K562 (cell line): ENCODE results near the gene SLC15A1. TPM values are rescaled to one million over a fixed set of nuclear protein-coding genes. Genes with fewer than 3 reads are reported as not detected.

Experiments
- ATAC-seq: fragments of 200-7000 bp; cut with Tn5 transposase; 3 replicates; pipeline ENCODE4 v1.9.1; 2020; ENCODE audit warnings: moderate library complexity
- BruUV-seq: library from RNA; stranded (reverse); fragments of 400-500 nt; replicated peaks from 2 replicates; lab custom pipeline; 2021; lab: Mats Ljungman, UMichigan
- CTCF ChIA-PET: fragments of 300-600 bp; formaldehyde crosslinking; extraction: SDS; loops from one replicate; lab custom pipeline; 2021; ENCODE audit warnings: low intra/inter-chr PET ratio; lab: Yijun Ruan, JAX
- POLR2A ChIA-PET: fragments of 300-600, 350-650 bp; sonication (Branson Sonifier 250); formaldehyde crosslinking; extraction: SDS; loops from one replicate; lab custom pipeline; 2021; ENCODE audit warnings: antibody characterized with exemption, inconsistent platforms; lab: Yijun Ruan, JAX
- DNase-seq, 4 experiments: peaks; one replicate each; pipeline versions ENCODE4 v3.0.0 to v3.0.0-alpha.2; 2011 to 2018; ENCODE audit warnings: low spot score in 3 of 4, mixed read lengths in 3 of 4; ENCODE audit errors: extremely low read depth in 1 of 4
- FAIRE-seq: peaks from 2 replicates; lab custom pipeline; 2011; peaks lifted over from hg19 to GRCh38; lab: Jason Lieb, UNC
- H2AFZ ChIP-seq: 2 replicates; pipeline ENCODE4 v1.6.0; 2011; ENCODE audit warnings: low read depth, low read length, control low read depth, inconsistent platforms
- H3K27ac ChIP-seq: fragments of 200-600 bp; 3 replicates; pipeline ENCODE4 v1.8.0; 2011; ENCODE audit warnings: low read depth, mild to moderate bottlenecking, control low read depth, inconsistent platforms, low read length, moderate library complexity, mixed read lengths; ENCODE audit errors: extremely low read depth
- H3K27me3 ChIP-seq, 2 experiments: fragments of 300-600 bp in 1 of 2; 2 replicates in 1 of 2; 3 replicates in 1 of 2; pipeline versions ENCODE4 v1.6.0 to v1.8.0; 2011; ENCODE audit warnings: inconsistent platforms in 2 of 2, low read length in 2 of 2, mild to moderate bottlenecking in 1 of 2, mixed read lengths in 1 of 2, moderate library complexity in 1 of 2; ENCODE audit not compliant: control insufficient read depth in 2 of 2, insufficient read depth in 2 of 2
- H3K36me3 ChIP-seq: fragments of 300-600 bp; 3 replicates; pipeline ENCODE4 v1.8.0; 2011; ENCODE audit warnings: mild to moderate bottlenecking, low read length, inconsistent platforms; ENCODE audit not compliant: control insufficient read depth, insufficient read depth
- H3K4me1 ChIP-seq, 2 experiments: fragments of 200-600 bp in 1 of 2; replicated peaks in 1 of 2; 2 replicates in 1 of 2; 3 replicates in 1 of 2; pipeline versions ENCODE4 v1.5.1 to v1.8.0; 2011; ENCODE audit warnings: inconsistent platforms in 2 of 2, low read length in 2 of 2, mild to moderate bottlenecking in 1 of 2, mixed read lengths in 1 of 2, moderate library complexity in 1 of 2; ENCODE audit not compliant: control insufficient read depth in 2 of 2, insufficient read depth in 2 of 2
- H3K4me2 ChIP-seq: 2 replicates; pipeline ENCODE4 v1.6.1; 2011; ENCODE audit warnings: low read length, control low read depth, inconsistent platforms, mixed read lengths; ENCODE audit not compliant: insufficient read depth
- H3K4me3 ChIP-seq: fragments of 200-600 bp; sonication (generic), shearing (Covaris generic); 2 replicates; pipeline ENCODE4 v1.5.1; 2016; ENCODE audit warnings: control low read depth, inconsistent platforms
- H3K79me2 ChIP-seq: fragments of 200-600 bp; 3 replicates; pipeline ENCODE4 v1.8.0; 2011; ENCODE audit warnings: low read length, inconsistent platforms; ENCODE audit not compliant: control insufficient read depth, insufficient read depth
- H3K9ac ChIP-seq, 2 experiments: 2 replicates each; pipeline versions ENCODE4 v1.6.0 to v1.6.1; 2011; ENCODE audit warnings: low read depth in 2 of 2, low read length in 2 of 2, control low read depth in 1 of 2, inconsistent platforms in 1 of 2, mild to moderate bottlenecking in 1 of 2, mixed read lengths in 1 of 2; ENCODE audit not compliant: insufficient read depth in 1 of 2
- H3K9me1 ChIP-seq: one replicate; pipeline ENCODE4 v1.6.0; 2011; ENCODE audit warnings: inconsistent platforms, mild to moderate bottlenecking, low read length, moderate library complexity; ENCODE audit not compliant: control insufficient read depth, insufficient read depth
- H3K9me3 ChIP-seq: replicated peaks from 2 replicates; pipeline ENCODE4 v1.5.1; 2011; ENCODE audit warnings: low read depth, low read length, inconsistent platforms; ENCODE audit not compliant: control insufficient read depth, insufficient read depth
- H4K20me1 ChIP-seq: replicated peaks from 2 replicates; pipeline ENCODE4 v1.6.1; 2011; ENCODE audit warnings: low read length, inconsistent platforms, mixed read lengths; ENCODE audit not compliant: control insufficient read depth, insufficient read depth
- ARID3B ChIP-seq: fragments of 250-450 bp; sonication (Bioruptor Pico); IDR thresholded peaks from 2 replicates; pipeline ENCODE4 v1.4.0; 2020; ENCODE audit warnings: borderline replicate concordance
- CHD2 ChIP-seq: IDR thresholded peaks from 2 replicates; pipeline ENCODE4 v1.6.1; 2011; ENCODE audit warnings: low read depth, low read length
- DNMT1 ChIP-seq: fragments of 450-650 bp; IDR thresholded peaks from 2 replicates; pipeline ENCODE4 v1.6.1; 2016; ENCODE audit warnings: antibody characterized with exemption, mild to moderate bottlenecking
- POLR2H ChIP-seq: IDR thresholded peaks from 2 replicates; pipeline ENCODE4 v1.6.1; 2016; ENCODE audit warnings: missing genetic modification characterization, low read depth, mild to moderate bottlenecking, control low read depth, missing compliant biosample characterization, moderate library complexity
- ZNF586 ChIP-seq: fragments of 450-650 bp; formaldehyde crosslinking; conservative IDR thresholded peaks from 2 replicates; pipeline ENCODE4 v1.4.0; 2020; ENCODE audit warnings: mild to moderate bottlenecking, moderate library complexity
- WGBS: fragments of 100-300 bp; shearing (Covaris generic); methylation state at CpG from one replicate; pipeline ENCODE4 v1.1.6; 2016; ENCODE audit warnings: low coverage, mixed read lengths; ENCODE audit not compliant: insufficient coverage; ENCODE audit errors: missing lambda C conversion rate; 5-methylcytosine and 5-hydroxymethylcytosine counted together
- in situ Hi-C: fragments of 300-500 bp; cut with MboI; formaldehyde crosslinking; loops from 4 replicates; pipeline ENCODE4 v1.15.0; 2018; ENCODE audit warnings: inconsistent platforms, mixed read lengths
- intact Hi-C: fragments of 100-400 bp; cut with micrococcal nuclease; formaldehyde crosslinking; loops from 2 replicates; pipeline ENCODE4 v1.14.2; 2022
- polyA plus RNA-seq, 8 experiments: library from polyadenylated mRNA; depleted of rRNA in 4 of 8; stranded (reverse) in 5 of 8; unstranded in 3 of 8; fragments of >200 nt; fragmentation: Nextera tagmentation in 2 of 8; fragmentation: Illumina TruSeq in 1 of 8; extraction: Ambion mirVana in 2 of 8; extraction: Trizol in 1 of 8; gene quantifications; 2 replicates each; pipeline versions ENCODE4 v1.2.1 to v1.2.3, GENCODE V29; 2011 to 2014; ENCODE audit warnings: inconsistent platforms in 1 of 8, missing spikeins in 1 of 8
- total RNA-seq, 7 experiments: library from RNA; depleted of rRNA in 6 of 7; stranded (reverse); fragments of >200 nt in 6 of 7; fragmentation: Illumina TruSeq in 2 of 7; extraction: Trizol in 2 of 7; gene quantifications; 2 replicates each; pipeline versions ENCODE4 v1.2.1 to v1.2.3, GENCODE V29; 2011 to 2021; ENCODE audit warnings: low replicate concordance in 1 of 7

Gene SLC15A1
- total and polyA plus RNA-seq, 9 of the 15 experiments (the other 6 are each of a cell fraction or from before 2014, with no cell fraction given) = not detected

- no peak overlapping the region for H3K9ac ChIP-seq
- POLR2A ChIA-PET = interaction anchor here (0.6 kb wide), 1 partner anchor 17 kb away, joined by 3 read pairs; no protein-coding TSS in a partner anchor
- H3K36me3 ChIP-seq = no peaks in the 10 kb centered on the region
- intact Hi-C loops (no loop called here), in situ Hi-C loops (no loop called here)
- no peak for FAIRE-seq
- no peak overlapping the region for H3K4me2 ChIP-seq
- no peaks in the 10 kb centered on the region for H3K9me3 ChIP-seq
- no TSS peak for BruUV-seq
- no peak overlapping the region for H2AFZ ChIP-seq
- H3K27me3 ChIP-seq = peaks cover 6 to 35% of the 10 kb centered on the region in 2 experiments; a peak in 4 of 5 replicates
- no peaks in the 10 kb centered on the region for H3K9me1 ChIP-seq
- TF ChIP-seq ZNF586 (CRISPR knock-in tag) (no peak), POLR2H (no peak), ARID3B (CRISPR knock-in tag) (no peak), DNMT1 (no peak), CHD2 (no peak)
- TF ChIP-seq, all 486 proteins: peak for 0
- CTCF ChIA-PET = no interaction called here
- DNase-seq (no peak), ATAC-seq (no peak)
- Histone ChIP-seq H3K4me1 (peaks cover 0 to 3% of the 10 kb centered on the region in 2 experiments; a peak in 1 of 5 replicates), H3K79me2 (no peaks in the 10 kb centered on the region), H3K27ac (no peak overlapping the region), H3K4me3 (no peak overlapping the region), H4K20me1 (no peaks in the 10 kb centered on the region)
- 4% methylated on average over 12 of the region's 23 CpGs for WGBS
These were observed 22.0 kb downstream of the SLC15A1 start for GRCh38 chr13:98730441-98730840.
